HEK293 (cell line): ENCODE measurements around the gene HS3ST1.

Experiments
- CTCF ChIP-seq: fragments of 450-650 bp; formaldehyde crosslinking; IDR thresholded peaks from 2 replicates; pipeline ENCODE4 v1.5.1; 2016; ENCODE audit warnings: missing biosample characterization, missing genetic modification characterization
- GFI1B ChIP-seq: fragments of 450-650 bp; formaldehyde crosslinking; IDR thresholded peaks from 2 replicates; pipeline ENCODE4 v1.5.1; 2016; ENCODE audit warnings: missing biosample characterization, missing genetic modification characterization
- PRDM10 ChIP-seq: fragments of 450-650 bp; formaldehyde crosslinking; IDR thresholded peaks from 2 replicates; pipeline ENCODE4 v1.5.1; 2016; ENCODE audit warnings: missing biosample characterization, missing genetic modification characterization
- REST ChIP-seq: fragments of 450-650 bp; formaldehyde crosslinking; IDR thresholded peaks from 2 replicates; pipeline ENCODE4 v1.5.1; 2016; ENCODE audit warnings: missing biosample characterization, missing genetic modification characterization
- ZEB2 ChIP-seq: fragments of 450-650 bp; formaldehyde crosslinking; IDR thresholded peaks from 2 replicates; pipeline ENCODE4 v1.5.1; 2016; ENCODE audit warnings: missing biosample characterization, missing genetic modification characterization
- ZFP69B ChIP-seq: fragments of 450-650 bp; formaldehyde crosslinking; IDR thresholded peaks from 2 replicates; pipeline ENCODE4 v1.5.1; 2016; ENCODE audit warnings: missing biosample characterization, missing genetic modification characterization
- ZNF132 ChIP-seq: fragments of 450-650 bp; formaldehyde crosslinking; IDR thresholded peaks from 2 replicates; pipeline ENCODE4 v1.5.1; 2017; ENCODE audit warnings: missing biosample characterization, missing genetic modification characterization, borderline replicate concordance
- ZNF248 ChIP-seq: fragments of 450-650 bp; formaldehyde crosslinking; IDR thresholded peaks from 2 replicates; pipeline ENCODE4 v1.5.1; 2017; ENCODE audit warnings: missing biosample characterization, missing genetic modification characterization
- ZNF398 ChIP-seq: fragments of 450-650 bp; formaldehyde crosslinking; IDR thresholded peaks from 2 replicates; pipeline ENCODE4 v1.5.1; 2017; ENCODE audit warnings: missing biosample characterization, missing genetic modification characterization
- ZNF514 ChIP-seq: fragments of 450-650 bp; formaldehyde crosslinking; IDR thresholded peaks from 2 replicates; pipeline ENCODE4 v1.5.1; 2016; ENCODE audit warnings: missing biosample characterization, missing genetic modification characterization
- ZNF704 ChIP-seq: fragments of 450-650 bp; formaldehyde crosslinking; IDR thresholded peaks from 2 replicates; pipeline ENCODE4 v1.5.1; 2016; ENCODE audit warnings: missing biosample characterization, missing genetic modification characterization

GRCh38 chr4:11420327-11420726 lies 8.4 kb downstream of the HS3ST1 start:
- TF ChIP-seq ZNF248 (tag by site-specific recombination) (no peak), ZNF514 (tag by site-specific recombination) (no peak), CTCF (tag by site-specific recombination) (no peak), PRDM10 (no peak), ZFP69B (tag by site-specific recombination) (no peak), REST (tag by site-specific recombination) (no peak), ZNF132 (no peak), ZNF704 (tag by site-specific recombination) (no peak), ZNF398 (no peak), ZEB2 (tag by site-specific recombination) (no peak), GFI1B (tag by site-specific recombination) (no peak)
